ENCODE measurements around the gene TMC5. TPM values are rescaled to one million over a fixed set of nuclear protein-coding genes. Genes with fewer than 3 reads are reported as not detected.

Gene TMC5
- total RNA-seq, 4 donors from 2014 or later = 3.0 TPM; not detected in 3

DNA sequence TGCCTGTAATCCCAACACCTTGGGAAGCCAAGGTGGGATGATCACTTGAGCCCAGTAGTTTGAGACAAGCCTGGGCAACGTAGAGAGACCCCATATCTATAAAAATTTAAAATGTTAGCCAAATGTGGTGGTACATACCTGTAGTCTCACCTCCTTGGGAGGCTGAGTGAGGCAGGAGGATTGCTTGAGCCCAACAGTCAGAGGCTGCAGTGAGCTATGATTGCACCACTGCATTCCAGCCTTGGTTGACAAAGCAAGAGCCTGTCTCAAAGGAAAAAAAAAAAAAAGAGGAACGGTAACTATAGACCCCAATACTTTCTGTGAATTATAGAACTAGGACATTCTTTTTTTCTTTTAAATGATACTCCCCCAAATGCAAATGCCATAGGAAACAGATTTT is 1.8 kb upstream of the TMC5 start:
- Histone ChIP-seq H3K27ac (no peak overlapping the region), H3K4me1 (peaks cover 0 to 3% (median under 1%) of the 10 kb centered on the region in 3 donors), H3K36me3 (no peaks in the 10 kb centered on the region), H3K27me3 (peaks cover 79% of the 10 kb centered on the region), H3K9me3 (no peaks in the 10 kb centered on the region), H3K4me3 (no peak overlapping the region)
- WGBS, 2 donors (ENCODE audit: low coverage in 1 of 2) = 77 to 80% methylated on average over 1 to 2 of the region's 2 CpGs
- no peak for TF ChIP-seq POLR2A (IDR thresholded peaks at IDR 0.05)
- TF ChIP-seq, protein P1, sequence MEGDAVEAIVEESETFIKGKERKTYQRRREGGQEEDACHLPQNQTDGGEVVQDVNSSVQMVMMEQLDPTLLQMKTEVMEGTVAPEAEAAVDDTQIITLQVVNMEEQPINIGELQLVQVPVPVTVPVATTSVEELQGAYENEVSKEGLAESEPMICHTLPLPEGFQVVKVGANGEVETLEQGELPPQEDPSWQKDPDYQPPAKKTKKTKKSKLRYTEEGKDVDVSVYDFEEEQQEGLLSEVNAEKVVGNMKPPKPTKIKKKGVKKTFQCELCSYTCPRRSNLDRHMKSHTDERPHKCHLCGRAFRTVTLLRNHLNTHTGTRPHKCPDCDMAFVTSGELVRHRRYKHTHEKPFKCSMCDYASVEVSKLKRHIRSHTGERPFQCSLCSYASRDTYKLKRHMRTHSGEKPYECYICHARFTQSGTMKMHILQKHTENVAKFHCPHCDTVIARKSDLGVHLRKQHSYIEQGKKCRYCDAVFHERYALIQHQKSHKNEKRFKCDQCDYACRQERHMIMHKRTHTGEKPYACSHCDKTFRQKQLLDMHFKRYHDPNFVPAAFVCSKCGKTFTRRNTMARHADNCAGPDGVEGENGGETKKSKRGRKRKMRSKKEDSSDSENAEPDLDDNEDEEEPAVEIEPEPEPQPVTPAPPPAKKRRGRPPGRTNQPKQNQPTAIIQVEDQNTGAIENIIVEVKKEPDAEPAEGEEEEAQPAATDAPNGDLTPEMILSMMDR (IDR thresholded peaks at IDR 0.05) = no peak
- no peak for TF ChIP-seq POLR2AphosphoS5 (IDR thresholded peaks at IDR 0.05)
- TF ChIP-seq EP300 (IDR thresholded peaks at IDR 0.05) = no peak
- no peak for ATAC-seq

DNA sequence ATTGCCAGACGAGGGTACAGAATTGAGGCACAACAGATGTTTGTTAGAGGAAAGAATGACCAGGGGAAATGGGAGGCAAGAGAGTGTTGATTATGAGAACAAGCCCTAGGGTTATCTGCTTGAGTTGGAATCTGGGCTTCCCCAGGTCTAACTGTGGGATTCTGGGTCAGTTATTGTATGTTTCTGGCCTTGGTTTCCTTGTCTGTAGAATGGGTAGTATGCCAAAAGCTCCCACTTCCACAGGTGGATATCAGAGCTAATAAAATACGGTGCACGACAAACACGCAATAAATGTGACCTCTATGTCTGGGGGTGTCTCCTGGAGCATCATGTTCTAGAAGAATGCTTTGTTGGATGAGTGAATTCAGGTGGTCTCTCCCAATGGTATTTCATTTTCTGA is 517 bp downstream of the TMC5 start:
- 72 to 80% methylated on average over 4 of the region's 4 CpGs for WGBS, 2 donors (ENCODE audit: low coverage in 1 of 2)
- no peak for ATAC-seq
- Histone ChIP-seq H3K4me1 (no peaks in the 10 kb centered on the region), H3K4me3 (no peak overlapping the region), H3K36me3 (no peaks in the 10 kb centered on the region), H3K27me3 (peaks cover 56% of the 10 kb centered on the region), H3K27ac (no peak overlapping the region), H3K9me3 (no peaks in the 10 kb centered on the region)
- TF ChIP-seq, protein P1 (IDR thresholded peaks at IDR 0.05) = no peak
- no peak for TF ChIP-seq POLR2AphosphoS5 (IDR thresholded peaks at IDR 0.05)
- no peak for TF ChIP-seq EP300 (IDR thresholded peaks at IDR 0.05)
- no peak for TF ChIP-seq POLR2A (IDR thresholded peaks at IDR 0.05)

DNA sequence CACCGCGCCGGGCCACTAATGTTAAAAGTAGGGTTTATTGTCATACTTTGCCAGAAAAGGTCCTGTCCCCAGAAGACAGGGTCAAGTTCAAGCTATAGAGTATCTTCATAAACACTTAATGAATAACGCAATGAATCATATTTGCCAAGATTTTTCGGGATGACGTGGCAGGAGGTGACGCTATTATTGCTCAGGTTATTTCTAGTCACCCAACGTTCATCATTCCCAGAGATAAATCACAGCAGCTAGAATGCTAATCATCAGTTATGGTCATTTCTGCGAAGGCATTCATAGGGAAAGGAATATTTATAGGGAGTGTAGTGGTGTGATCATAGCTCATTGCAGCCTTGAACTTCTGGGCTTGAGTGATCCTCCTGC is 2.0 kb downstream of the TMC5 start:
- Histone ChIP-seq H3K9me3 (no peaks in the 10 kb centered on the region), H3K27me3 (peaks cover 43% of the 10 kb centered on the region), H3K27ac (no peak overlapping the region), H3K4me1 (no peaks in the 10 kb centered on the region), H3K4me3 (no peak overlapping the region), H3K36me3 (no peaks in the 10 kb centered on the region)
- no peak for ATAC-seq
- 70 to 74% methylated on average over 5 to 6 of the region's 9 CpGs for WGBS, 2 donors (ENCODE audit: low coverage in 1 of 2)
- TF ChIP-seq, protein P1 (IDR thresholded peaks at IDR 0.05) = no peak
- no peak for TF ChIP-seq POLR2A (IDR thresholded peaks at IDR 0.05)

DNA sequence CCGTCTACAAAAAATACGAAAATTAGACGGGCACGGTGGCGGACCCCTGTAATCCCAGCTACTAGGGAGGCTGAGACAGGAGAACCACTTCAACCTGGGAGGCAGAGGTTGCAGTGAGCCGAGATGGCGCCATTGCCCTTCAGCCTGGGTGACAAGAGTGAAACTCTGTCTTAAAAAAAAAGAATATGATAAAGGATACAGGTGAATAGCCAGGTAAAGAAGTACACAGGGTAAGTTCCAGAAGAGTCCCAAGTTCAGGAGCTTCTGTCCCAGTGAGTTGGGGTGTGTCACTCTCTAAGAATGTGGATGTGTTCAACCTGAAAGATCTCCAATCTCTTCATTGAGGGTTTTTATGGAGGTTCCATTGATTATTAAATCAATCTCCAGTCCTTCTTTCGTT is 6.8 kb downstream of the TMC5 start:
- H3K27ac ChIP-seq = no peak overlapping the region
- peaks cover 14% of the 10 kb centered on the region for H3K27me3 ChIP-seq
- TF ChIP-seq POLR2AphosphoS5 (IDR thresholded peaks at IDR 0.05) = no peak
- TF ChIP-seq, protein P1 (IDR thresholded peaks at IDR 0.05) = no peak
- no peak for TF ChIP-seq POLR2A (IDR thresholded peaks at IDR 0.05)
- no peak for TF ChIP-seq EP300 (IDR thresholded peaks at IDR 0.05)
- no peak overlapping the region for H3K4me3 ChIP-seq
- H3K36me3 ChIP-seq = no peaks in the 10 kb centered on the region
- no peaks in the 10 kb centered on the region for H3K4me1 ChIP-seq
- 87 to 100% methylated on average over 1 to 8 of the region's 8 CpGs for WGBS, 2 donors (ENCODE audit: low coverage in 1 of 2)
- no peak for ATAC-seq
- no peaks in the 10 kb centered on the region for H3K9me3 ChIP-seq

DNA sequence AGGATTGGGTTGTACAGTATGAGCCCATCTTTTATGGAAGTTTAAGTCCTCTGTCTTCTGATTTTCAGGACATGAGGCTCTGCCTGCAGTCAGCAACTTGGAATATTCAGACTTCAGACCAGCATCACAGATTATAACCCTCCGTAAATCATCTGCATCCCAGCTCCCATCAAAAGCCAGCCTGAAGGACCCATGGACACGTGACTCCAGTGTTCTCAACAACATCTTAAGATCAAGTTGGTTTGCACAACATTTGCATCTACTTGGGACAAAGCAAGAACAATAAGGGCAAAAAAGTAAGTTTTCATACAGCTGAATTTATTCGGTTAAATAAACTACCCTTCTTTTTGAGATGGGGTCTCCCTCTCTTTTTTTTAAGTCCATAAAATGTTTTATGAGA is 12.7 kb downstream of the TMC5 start:
- Histone ChIP-seq H3K9me3 (no peaks in the 10 kb centered on the region), H3K36me3 (no peaks in the 10 kb centered on the region), H3K27me3 (peaks cover 12% of the 10 kb centered on the region), H3K4me3 (no peak overlapping the region), H3K27ac (no peak overlapping the region), H3K4me1 (no peaks in the 10 kb centered on the region)
- no peak for ATAC-seq
- WGBS, 2 donors (ENCODE audit: low coverage in 1 of 2) = 90 to 92% methylated on average over 2 to 3 of the region's 3 CpGs
- TF ChIP-seq POLR2AphosphoS5 (IDR thresholded peaks at IDR 0.05) (no peak), POLR2A (IDR thresholded peaks at IDR 0.05) (no peak), EP300 (IDR thresholded peaks at IDR 0.05) (no peak)
- TF ChIP-seq, protein P1 (IDR thresholded peaks at IDR 0.05) = no peak

Measured in gastroesophageal sphincter (tissue), 4 donors.